ENCODE data around the gene CAND2. TPM values are rescaled to one million over a fixed set of nuclear protein-coding genes. Genes with fewer than 3 reads are reported as not detected.

The CAND2 gene
- polyA plus RNA-seq, 1 of the 3 experiments (the other 2 are of a cell fraction) = 1.5 TPM

GRCh38 chr3:12810013-12810780 is 13.7 kb downstream of the CAND2 start (continued):
- no peak for TF ChIP-seq REST (IDR thresholded peaks at IDR 0.05; ENCODE audit: low read depth, low read length)
- TF ChIP-seq GABPA (IDR thresholded peaks at IDR 0.05; ENCODE audit: low read depth) = no peak
- TF ChIP-seq USF2 (IDR thresholded peaks at IDR 0.05; ENCODE audit: borderline replicate concordance, low read depth, low read length) = no peak
- TF ChIP-seq TAF1 (IDR thresholded peaks at IDR 0.05; ENCODE audit: borderline replicate concordance, low read depth, low read length) = peak; percentile 69
- no peak for TF ChIP-seq TCF12 (IDR thresholded peaks at IDR 0.05)
- TF ChIP-seq ZBTB33 (IDR thresholded peaks at IDR 0.05; ENCODE audit: borderline replicate concordance, low read depth) = no peak

- Histone ChIP-seq H3K4me3 (ENCODE audit: low read depth in 2 of 2, low read length in 1 of 2) (no peak overlapping the region), H3K9me3 (no peaks in the 10 kb centered on the region), H4K20me1 (ENCODE audit: insufficient read depth) (no peaks in the 10 kb centered on the region), H3K4me1 (ENCODE audit: control insufficient read depth in 1 of 2, insufficient read depth in 2 of 2, low read depth in 1 of 2, low read length in 1 of 2) (peaks cover 6 to 15% of the 10 kb centered on the region in 2 experiments; a peak in 2 of 4 replicates), H3K79me2 (ENCODE audit: insufficient read depth) (no peaks in the 10 kb centered on the region), H3K9ac (no peak overlapping the region), H3K27me3 (ENCODE audit: insufficient read depth) (no peaks in the 10 kb centered on the region), H3K9me2 (no peaks in the 10 kb centered on the region), H3K4me2 (0 out of 2 replicates have a peak overlapping the region, but pooled peaks have one; percentile 83), H3K36me3 (replicated peaks in 1 of 2; ENCODE audit: control insufficient read depth in 1 of 2, insufficient read depth in 2 of 2, low read length in 1 of 2) (no peaks in the 10 kb centered on the region), H2AFZ (ENCODE audit: low read depth) (peak overlapping the region; percentile 76; the same call in 1 of the 2 replicates), H3F3A (replicated peaks; ENCODE audit: insufficient read depth) (no peaks in the 10 kb centered on the region), H3K27ac (ENCODE audit: low read depth in 2 of 2, low read length in 1 of 2) (peak overlapping the region in 1 of 2 experiments; percentile 79; a peak in 2 of 4 replicates)
- DNase-seq = peak; percentile 50
- ChIA-PET CTCF (interaction anchor here (0.9 to 3.4 kb wide), 10 partner anchors 10 to 184 kb away, joined by 3 to 11 read pairs (median 6); partner anchors contain the start of gene RPL32), POLR2A (interaction anchor here (1.2 to 1.3 kb wide), 2 partner anchors 12 to 31 kb away, joined by 3 to 5 read pairs; no protein-coding TSS in a partner anchor)
- no peak for TF ChIP-seq FOXJ3 (CRISPR knock-in tag; IDR thresholded peaks at IDR 0.05)
- TF ChIP-seq EP300 (IDR thresholded peaks at IDR 0.05; ENCODE audit: borderline replicate concordance in 1 of 2, low read depth in 1 of 2, low read length in 1 of 2) = no peak
- TF ChIP-seq TEAD4 (IDR thresholded peaks at IDR 0.05; ENCODE audit: borderline replicate concordance, insufficient read depth) = no peak
- no peak for TF ChIP-seq ZBTB33 (IDR thresholded peaks at IDR 0.05; ENCODE audit: borderline replicate concordance, low read depth)
- no peak for TF ChIP-seq RFX5 (IDR thresholded peaks at IDR 0.05; ENCODE audit: low read length)
- no peak for TF ChIP-seq FOSL2 (IDR thresholded peaks at IDR 0.05; ENCODE audit: borderline replicate concordance, low read depth)
- TF ChIP-seq JUND (IDR thresholded peaks at IDR 0.05) = no peak
- no peak for TF ChIP-seq TCF12 (IDR thresholded peaks at IDR 0.05)
- no peak for TF ChIP-seq MAX (IDR thresholded peaks at IDR 0.05; ENCODE audit: low read depth)
- no peak for TF ChIP-seq RAD21 (IDR thresholded peaks at IDR 0.05; ENCODE audit: low read length)
- TF ChIP-seq CHD2 (IDR thresholded peaks at IDR 0.05; ENCODE audit: low read length, partially characterized antibody) = no peak
- no peak for TF ChIP-seq RCOR1 (IDR thresholded peaks at IDR 0.05; ENCODE audit: low read length)
- no peak for TF ChIP-seq RXRA (IDR thresholded peaks at IDR 0.05; ENCODE audit: borderline replicate concordance, low read depth)
- whole genome bisulfite sequencing (ENCODE audit: low lambda C conversion rate) = 90% methylated on average over 5 of the region's 5 CpGs
Observed at GRCh38 chr3:12810961-12811360, 14.5 kb downstream of the CAND2 start.
